Stimulated activated CD8-positive, alpha-beta memory T cell treated with anti-CD3 and anti-CD28 coated beads, Interleukin-4, amount 100 ng/mL, for 4 hours (primary cell): Measurements from ENCODE around the gene GMPS.
"Not testable (repeated sequence)": the region's sequence is repeated elsewhere in the genome, so short reads cannot be mapped to it uniquely, and the experiment has no call there.

Source experiments
- DNase-seq, 2 donors: peaks; one replicate each; pipeline ENCODE4 v3.0.0-alpha.2; 2020; ENCODE audit warnings: low read depth in 2 of 2, low spot score in 1 of 2

Gene GMPS

DNA sequence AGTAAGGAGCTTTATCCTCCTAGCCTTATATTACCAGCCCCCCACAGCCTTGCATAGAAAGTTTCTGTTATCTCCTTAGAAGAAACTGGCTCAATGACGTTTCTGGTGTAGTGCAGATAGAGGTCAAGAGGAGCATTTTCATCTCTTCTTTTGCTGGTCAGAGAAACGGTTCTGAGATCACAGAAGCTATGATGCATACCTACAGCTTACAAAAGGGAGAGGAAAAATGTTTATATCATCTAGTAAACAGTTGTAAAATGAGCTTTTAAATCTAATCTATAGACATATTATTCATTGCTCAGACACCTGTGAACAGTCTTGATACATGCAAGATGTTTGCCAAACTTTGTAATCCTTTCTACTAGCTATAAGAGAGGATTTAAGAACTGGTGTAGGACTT, 68.0 kb downstream of the GMPS start:
- DNase-seq = no peak

DNA sequence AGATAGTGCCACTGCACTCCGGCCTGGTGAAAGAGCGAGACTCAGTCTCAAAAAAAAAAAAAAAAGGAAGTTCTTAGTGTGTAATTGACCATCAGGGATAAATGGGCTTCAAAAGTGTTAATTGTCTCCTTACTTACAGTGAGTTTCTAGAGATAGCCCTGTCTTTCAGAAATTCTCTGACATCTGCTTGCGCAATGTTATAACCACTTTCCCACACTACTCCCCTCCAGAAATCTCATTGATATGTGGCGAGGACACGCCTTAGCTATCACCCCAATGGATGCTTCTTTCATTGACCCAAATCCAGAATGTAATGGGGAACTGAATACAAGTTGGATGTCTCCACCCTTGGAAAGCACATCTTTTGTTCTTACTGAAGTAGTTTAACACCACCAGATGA, 70.9 kb downstream of the GMPS start:
- DNase-seq = no peak

DNA sequence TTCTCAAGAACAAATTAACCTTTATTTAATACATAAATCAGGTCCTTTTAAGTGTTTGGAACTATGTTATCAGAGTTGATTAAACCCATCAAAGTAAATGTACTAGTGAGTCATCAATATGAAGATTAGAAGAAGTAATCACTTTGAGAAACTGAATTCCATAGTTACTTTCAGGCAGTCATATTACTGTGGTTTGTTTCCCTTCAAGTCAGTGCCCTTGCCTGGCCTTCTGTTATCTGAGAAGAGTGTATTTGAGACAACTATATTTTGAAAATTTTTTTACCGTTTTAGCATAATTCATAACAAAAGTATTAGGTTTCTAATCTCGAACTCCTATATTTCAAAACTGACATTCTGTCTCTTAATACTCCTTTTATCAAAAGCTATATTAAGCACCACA, 73.6 kb downstream of the GMPS start:
- no peak for DNase-seq

DNA sequence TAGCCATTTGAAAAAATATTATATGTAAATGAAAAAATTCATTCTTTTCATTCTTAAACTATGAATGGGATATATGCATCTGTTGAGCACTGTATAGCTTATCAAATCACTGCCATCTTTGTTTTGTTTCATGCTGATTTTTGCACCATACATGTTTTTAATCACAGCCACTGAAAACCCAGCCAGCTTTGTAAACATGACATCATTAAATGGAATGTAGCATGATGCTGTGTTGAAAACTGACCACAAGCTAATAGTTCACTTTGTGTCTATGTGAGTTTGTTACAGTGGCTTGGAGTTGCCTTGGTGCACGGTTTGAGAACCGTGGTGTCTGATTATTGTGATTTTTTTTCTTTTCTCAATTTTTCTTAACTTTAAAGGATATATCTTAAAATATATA, 75.7 kb downstream of the GMPS start:
- DNase-seq = no peak

DNA sequence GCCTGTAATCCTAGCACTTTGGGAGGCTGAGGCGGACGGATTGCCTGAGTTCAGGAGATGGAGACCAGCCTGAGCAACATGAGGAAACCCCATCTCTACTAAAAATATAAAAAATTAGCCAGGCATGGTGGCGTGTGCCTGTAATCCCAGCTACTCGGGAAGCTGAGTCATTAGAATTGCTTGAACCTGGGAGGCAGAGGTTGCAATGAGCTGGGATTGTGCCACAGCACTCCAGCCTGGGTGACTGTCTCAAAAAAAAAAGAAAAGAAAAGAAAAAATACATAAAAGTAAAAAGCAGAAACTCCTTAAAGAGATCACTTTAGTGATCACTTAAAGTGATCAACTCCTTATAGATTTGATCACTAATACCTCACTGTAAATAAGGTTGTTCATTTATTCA, 78.0 kb downstream of the GMPS start:
- DNase-seq = no peak

DNA sequence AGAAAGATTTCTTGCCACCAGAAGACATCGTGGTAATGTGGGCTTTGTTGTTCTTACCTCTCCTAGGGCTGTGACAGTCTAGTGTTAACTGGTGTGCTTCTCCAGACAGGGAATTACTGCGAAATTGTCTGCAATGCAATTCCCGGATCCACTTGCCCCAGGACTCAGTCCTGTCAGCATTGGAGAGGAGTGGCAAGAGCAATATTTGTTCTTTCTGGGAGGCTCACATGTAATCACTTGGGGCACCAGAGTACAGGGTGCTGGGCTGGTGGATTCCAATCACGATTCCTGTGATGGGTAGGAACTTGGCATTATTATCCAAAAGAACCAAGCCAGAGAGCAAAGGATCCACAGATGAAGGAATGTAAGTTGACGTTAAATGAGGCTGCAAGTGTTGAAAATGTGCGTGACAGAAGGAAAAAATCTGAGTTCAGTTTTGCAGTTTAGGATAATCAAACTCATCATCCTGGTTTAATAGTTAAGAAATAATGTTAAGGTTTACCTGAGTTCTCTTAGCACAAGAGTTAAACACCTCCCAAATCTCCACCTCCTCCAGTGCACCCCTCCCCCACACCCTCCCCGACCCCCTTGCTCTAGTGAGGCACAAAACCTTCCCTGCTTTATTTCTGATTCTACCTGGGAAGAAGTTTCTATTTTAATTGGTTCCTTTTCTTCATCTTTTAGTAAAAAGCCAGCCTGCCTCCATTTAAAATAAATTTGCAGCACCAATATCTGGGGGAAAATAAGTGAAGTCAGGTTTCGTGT, 79.2 kb downstream of the GMPS start:
- no peak for DNase-seq

DNA sequence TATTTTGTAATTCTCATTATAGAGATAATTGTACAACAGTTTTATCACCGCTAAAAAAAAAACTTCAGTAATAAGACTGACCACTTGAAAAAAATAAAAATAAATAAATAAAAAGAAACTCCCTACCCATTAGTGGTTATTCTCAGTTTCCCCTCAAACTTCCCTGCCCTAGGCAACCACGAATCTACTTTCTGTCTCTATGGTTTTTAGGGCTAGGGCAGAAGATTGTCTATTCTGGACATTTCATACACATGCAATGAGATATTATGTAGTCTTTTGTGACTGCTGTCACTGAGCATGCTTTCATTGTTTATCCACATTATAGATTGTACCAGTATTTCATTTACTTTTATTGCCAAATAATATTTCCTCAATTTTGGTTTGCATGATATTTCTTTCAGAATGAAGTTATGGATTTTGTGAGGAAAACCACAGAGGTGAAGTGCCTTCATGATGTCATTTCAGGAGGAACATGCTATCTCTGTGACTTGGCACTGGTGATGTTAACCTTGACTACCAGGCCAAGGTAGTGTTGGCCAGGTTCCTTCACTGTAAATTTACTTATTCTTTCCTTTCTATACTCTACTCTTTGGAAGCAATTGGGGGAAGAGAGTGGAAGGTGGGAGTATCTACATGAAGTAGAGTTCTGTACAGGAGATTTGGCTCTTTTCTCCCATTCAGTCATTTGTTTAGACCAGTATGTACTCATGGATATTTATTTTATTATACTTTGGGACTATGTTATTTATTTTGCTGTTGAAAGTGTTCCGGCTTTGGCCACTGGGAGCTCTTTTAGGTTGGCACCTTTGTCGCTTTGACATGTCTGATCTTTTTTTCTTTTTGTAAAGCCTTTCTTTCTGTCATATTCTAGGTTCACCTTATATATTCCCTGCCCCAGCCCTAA, 86.3 kb downstream of the GMPS start:
- DNase-seq = no peak

DNA sequence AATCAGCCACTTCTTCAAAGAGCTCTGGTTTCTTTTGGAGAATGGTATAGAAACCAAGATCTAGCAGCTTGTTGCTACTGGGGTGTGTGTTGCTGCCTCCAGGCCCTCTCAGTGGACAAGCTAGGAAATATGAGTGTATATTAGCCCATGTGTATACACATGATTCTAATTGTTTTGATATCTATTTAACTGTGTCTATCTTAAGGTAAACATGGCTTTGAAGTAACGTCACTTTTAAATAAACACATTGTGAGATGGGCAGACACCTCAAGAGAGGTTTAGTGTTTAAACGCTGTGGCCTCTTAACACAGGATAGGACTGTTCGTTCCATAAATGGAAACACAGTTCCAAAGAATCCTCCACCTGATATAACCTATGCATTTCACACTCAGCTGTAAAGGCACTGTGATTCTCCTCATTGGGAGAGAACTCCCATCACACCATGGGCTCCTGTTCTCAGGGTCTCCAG, 87.0 kb downstream of the GMPS start:
- DNase-seq = no peak

DNA sequence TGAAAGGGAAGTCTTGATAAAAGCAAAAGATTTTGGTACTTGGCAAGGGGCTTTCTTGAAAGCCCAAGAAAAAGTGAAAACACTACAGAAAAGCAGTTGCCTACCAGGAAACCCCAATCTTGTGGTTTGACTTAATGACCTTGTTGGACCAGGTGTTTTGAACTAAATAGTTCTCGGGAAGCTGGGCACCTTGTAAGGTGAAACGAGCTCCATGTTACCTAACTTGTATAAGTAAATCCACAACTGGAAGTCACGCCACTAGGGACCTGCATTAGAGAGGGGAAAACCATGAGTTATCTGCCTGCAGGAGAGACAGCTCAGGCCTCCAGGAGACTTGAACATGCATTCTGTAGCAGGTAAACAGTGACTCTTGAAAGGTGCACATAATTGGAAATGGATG, 88.2 kb downstream of the GMPS start:
- no peak for DNase-seq

DNA sequence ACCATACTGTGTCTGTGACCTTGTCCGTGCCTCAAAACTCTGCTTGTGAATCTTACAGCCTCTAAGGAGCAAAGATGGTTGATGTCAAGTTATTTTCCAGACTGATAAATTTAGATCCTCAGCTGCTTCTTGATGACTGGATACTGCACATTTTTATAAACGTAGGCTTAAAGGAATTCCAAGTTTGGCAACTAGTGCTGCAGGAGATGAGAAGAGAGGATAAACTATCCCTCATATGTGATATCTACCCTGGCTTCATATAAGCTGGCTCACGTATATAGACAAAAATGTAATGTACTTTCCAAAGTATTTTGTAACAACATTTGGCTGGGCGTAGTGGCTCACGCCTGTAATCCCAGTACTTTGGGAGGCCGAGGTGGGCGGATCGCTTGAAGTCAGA, 89.6 kb downstream of the GMPS start:
- DNase-seq = no peak

DNA sequence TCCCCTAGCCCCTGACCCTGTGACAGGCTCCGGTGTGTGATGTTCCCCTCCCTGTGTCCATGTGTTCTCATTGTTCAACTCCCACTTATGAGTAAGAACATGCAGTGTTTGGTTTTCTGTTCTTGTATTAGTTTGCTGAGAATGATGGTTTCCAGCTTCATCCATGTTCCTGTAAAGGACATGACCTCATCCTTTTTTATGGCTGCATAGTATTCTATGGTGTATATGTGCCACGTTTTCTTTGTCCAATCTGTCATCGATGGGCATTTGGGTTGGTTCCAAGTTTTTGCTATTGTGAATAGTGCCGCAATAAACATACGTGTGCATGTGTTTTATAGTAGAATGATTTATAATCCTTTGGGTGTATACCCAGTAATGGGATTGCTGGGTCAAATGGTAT, 90.6 kb downstream of the GMPS start:
- DNase-seq = not testable (repeated sequence)

DNA sequence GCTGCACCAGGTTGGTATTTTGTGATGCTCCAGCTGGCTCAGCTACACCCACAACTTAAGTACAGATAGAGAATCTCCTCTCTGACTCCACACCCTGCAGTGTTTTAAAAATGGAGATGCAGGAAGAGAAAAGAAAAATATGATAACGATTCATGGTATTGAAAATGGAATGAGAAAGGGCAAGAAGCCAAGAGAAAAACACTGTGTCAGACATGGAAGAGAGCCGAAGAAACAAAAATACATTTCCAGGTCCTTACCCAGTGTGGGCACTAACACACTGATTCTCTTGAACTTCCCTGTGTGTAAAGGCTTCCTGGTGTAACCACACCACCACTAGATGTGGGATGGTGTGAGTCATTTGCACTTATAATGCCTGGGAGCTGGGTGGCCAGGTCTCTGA, 93.1 kb downstream of the GMPS start:
- DNase-seq = no peak

DNA sequence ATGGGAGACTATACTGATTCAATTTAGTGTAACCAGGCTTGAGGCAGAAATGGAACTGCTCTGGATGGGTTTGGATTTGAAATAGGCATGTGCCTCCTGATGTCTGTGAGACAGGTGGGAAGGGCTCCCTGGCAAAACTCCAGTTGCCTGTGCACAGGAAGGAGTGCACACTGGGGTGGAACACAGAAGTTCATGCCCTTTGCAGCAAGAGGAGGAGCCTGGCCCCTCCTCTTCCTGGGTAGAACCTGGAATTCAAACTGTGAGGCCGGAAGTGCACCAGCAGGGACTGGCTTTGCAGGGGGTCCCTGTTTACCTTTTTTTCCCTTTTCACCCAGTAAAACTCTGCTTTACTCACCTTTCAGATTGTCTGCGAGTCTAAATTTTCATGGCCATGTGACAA, 99.9 kb downstream of the GMPS start:
- DNase-seq = no peak

DNA sequence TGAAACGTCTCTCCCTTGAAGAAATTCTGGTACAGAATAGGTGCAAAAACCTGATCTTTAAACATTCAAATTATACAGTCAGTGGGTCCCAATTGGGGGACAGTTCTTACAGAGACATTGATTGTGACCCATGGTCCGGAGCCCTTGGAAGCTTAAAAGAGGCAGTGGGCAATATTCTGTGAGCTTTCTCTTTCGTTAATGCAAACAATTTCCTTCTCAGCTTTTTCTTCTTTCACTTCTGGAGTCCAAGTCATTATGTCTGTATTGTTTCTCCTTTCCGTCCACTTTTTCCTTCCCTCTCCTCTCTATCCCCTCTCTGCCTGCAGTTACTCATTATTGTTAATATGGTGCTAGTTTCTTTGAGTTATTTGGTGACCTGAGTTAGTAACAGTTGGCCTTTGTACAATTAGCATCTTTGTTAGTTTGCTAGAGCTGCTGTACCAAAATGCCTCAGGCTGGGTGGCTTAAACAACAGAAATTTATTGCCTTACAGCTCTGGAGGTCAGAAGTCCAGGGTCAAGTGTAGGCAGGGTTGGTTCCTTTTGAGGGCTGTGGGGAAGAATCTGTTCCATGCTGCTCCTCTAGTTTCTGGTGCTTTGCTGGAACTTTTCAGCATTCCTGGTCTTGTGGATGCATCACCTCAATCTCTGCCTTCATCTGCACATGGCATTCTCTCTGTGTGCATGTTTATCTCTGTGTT, 102.6 kb downstream of the GMPS start:
- DNase-seq = no peak

DNA sequence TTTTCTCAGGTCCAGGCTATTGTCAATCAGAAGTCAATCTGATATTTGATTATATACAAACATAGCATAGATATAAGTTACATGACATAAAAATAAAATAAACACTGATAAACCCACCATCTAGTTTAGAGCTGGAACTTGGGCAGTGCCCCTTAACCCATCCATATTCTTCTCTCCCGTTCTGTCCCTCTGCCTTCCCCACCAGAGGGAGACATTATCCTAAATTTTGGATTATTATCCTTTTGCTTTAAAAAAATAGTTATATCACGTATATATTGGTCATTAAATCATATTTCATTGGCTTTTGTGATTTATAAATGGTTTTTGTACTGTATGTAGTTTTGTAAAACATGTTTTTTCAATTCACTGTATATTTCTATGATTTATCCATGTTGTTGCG, 107.9 kb downstream of the GMPS start:
- no peak for DNase-seq

DNA sequence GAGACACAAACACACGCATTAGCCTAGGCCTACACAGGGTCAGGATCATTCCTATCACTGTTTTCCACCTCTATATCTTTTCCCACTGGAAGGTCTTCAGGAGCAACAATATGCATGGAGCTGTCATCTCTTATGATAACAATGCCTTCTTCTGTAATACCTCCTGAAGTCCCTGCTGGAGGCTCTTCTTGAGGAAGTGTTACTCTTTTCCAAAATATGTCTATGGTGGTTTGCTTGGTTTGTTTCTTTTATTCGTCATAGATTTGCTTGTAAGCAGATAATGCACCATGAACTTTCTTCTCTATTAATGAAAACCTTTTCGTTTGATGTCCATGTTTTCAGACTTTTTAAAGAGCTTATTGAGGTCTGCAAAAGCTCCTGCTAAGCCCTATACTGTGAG, 109.3 kb downstream of the GMPS start:
- no peak for DNase-seq

DNA sequence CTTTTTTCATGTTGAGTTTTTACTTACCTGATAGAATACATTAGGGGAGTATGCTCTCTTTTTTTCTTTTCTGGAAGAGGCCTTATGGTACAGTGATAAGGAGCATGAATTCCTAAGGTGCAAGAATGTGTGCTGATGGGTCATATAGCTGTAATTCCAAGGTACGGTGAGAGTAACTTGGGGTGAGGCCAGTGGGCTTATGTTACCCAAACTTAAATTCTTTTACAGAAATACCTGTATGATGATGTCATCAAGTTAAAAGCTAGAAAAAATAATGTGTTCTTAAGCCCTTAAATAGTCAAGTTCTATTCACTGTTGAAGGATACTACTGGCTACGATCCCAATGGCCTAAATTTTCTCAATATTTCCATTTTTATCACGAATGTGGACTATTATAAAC, 111.2 kb downstream of the GMPS start:
- no peak for DNase-seq

DNA sequence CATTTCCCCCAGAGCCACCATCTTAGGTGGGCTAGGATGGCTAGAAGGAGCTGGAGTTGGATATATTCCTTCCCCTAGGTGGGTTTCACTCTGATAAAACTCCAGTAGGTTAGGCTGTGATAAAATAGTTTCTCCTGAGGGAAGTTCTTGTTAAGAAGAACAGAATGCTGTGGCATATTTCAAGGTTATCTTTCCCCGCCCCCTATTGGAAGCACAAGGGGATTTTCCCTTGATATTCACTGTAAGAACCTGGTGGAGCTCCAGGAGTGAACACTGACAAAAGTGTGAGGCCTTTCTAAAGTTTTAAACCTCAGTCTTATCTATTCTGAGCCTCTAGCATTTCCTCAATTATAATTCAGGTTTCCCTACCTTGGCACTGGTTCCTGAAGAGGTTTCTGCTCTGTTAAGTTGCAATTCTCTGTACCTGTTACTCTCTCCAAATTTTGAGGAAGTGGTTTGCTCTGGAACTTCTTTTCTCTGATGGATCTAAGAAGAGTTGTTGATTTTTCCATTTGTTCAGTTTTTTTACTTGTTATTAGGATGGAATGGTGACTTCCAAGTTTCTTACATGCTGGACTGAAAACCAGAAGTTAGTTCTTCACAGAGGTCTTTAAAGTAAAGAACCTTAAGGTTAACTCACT, 113.5 kb downstream of the GMPS start:
- no peak for DNase-seq

DNA sequence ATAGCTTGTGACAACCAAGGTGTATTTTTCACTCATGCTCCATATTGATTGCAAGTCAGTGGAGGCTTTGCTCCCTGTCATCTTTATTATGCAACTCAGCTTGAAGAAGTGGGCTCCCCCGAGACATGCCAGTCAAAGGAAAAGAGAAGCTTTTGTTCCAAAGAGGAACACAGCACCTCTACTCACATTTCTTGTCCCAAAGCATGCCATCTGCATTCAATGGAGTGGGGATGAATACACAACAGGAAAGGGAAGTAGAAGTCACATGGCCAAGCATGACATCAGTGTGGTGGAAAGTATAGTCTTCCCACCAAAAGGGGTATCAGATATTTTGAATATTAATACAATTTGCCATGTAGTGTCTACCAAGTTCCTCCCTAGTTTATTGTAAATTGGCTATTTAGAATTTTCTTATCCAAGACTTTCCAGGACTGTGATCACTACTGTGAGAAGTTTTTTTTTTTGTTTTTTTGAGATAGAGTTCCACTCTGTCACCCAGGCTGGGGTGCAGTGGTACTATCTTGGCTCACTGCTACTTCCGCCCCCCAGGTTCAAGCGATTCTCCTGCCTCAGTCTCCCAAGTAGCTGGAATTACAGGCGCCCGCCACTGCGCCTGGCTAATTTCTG, 114.5 kb downstream of the GMPS start:
- DNase-seq = no peak

DNA sequence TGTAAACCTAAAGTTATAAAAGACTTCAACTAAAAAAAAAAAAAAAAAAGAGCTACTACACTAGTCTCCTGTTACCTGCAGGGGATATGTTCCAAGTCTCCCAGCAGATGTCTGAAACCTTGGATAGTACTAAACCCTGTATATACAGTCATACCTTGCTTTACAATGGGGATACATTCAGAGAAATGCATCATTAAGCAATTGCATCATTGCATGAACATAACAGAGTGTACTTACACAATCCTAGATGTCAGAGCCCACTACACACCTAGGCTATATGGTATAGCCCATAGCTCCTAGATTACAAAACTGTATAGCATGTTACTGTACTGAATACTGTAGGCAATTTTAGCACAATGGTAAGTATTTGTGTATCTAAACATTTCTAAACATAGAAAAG, 119.1 kb downstream of the GMPS start:
- no peak for DNase-seq

DNA sequence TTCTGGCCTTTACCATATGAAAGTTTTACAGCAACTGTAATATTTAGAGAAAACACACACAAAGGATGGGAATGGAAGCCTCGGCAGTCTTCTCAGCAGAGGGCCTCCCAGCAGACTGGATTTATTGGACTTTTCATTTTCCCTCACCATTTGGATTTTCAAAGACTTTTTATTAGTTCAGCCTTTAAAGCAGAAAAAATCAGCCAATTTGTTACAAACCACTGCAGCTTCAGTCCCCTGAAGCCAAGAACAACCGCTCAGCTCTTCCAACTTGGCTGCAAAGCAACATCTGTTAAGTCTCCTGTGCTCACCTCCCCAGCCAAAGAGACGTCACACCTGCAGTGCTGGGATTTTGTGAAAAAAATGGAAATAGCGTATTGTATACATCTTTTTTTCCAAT, 120.8 kb downstream of the GMPS start:
- DNase-seq = no peak
